Panc1 (cell line): ENCODE measurements around the gene VRTN.

ENCODE experiments used
- CTCF ChIP-seq: fragments of 450-650 bp; IDR thresholded peaks from 2 replicates; pipeline ENCODE4 v1.5.1; 2017; ENCODE audit warnings: mild to moderate bottlenecking
- SIN3A ChIP-seq: IDR thresholded peaks from 2 replicates; pipeline ENCODE4 v1.6.1; 2012; ENCODE audit warnings: low read depth, mild to moderate bottlenecking, low read length, moderate library complexity, borderline replicate concordance; ENCODE audit not compliant: insufficient read depth

- TF ChIP-seq CTCF (no peak), SIN3A (no peak)
These were observed 38.9 kb upstream of the VRTN start for GRCh38 chr14:74309125-74310022.
